GM18861 (cell line): ENCODE measurements around the gene ZNF574.
"Not testable (repeated sequence)": the region's sequence is repeated elsewhere in the genome, so short reads cannot be mapped to it uniquely, and the experiment has no call there.

Source experiments
- ATAC-seq: cut with Tn5 transposase; IDR thresholded peaks from one replicate; pipeline ENCODE4 v1.9.1; 2021; ENCODE audit not compliant: unreplicated experiment

Gene ZNF574

DNA sequence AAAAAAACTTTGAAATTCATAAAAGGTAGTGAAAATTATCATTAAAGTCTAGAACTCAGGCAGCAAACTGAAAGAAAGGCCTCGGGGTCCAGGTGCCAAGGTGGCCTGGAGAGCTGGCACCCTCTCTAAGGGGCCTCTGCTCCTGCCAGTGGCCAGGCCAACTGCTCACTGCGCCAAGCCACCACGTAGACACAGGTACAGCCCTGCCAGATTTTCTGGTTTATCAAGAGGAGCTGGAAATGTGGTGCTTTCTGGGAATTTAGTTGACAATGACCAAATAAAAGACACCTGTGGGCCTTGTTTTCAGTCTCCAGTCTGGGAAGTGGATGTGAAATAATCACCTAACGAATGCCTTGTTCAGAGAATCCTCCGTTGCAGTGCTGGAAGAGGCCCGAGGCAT is 22.8 kb downstream of the ZNF574 start:
- no peak for ATAC-seq

DNA sequence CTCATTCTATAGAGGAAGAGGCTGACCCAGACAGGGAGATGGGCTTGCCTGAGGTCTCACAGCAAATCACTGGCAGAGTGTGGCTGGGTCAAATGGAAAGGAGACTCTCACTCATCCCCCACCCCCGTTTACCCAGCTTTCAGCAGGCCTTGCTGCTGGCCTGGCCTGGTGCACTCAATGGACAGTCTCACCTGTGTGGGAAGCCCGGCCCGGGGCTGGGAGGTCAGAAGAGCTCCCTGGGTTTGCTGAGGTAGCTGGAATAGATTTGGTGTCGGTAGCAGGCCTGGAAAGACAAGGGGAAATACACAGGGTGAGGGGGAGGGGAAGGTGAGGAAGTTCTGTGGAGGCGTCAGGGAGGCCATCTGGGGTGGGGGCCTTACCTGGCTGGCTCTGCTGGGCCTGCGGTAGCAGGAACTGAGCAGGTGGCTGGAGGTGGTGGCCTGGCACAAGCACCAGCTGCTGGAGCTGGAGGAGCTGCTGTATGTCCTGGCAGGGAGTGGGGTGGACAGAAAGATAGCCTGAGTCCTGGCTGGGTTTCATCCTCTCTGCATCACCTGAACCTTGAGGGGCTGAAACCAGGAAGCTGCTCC is 23.5 kb downstream of the ZNF574 start:
- no peak for ATAC-seq

DNA sequence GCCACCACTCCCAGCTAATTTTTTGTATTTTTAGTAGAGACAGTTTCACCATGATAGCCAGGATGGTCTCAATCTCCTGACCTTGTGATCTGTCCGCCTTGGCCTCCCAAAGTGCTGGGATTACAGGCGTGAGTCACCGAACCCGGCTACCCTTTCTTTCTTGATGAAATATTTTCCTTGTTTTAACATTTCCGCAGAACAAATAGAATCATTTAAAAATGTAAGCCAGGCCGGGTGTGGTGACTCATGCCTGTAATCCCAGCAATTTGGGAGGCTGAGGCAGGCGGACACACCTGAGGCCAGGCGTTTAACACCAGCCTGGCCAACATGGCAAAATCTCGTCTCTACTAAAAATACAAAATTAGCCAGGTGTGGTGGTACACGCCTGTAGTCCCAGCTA is 24.3 kb downstream of the ZNF574 start:
- ATAC-seq = not testable (repeated sequence)

DNA sequence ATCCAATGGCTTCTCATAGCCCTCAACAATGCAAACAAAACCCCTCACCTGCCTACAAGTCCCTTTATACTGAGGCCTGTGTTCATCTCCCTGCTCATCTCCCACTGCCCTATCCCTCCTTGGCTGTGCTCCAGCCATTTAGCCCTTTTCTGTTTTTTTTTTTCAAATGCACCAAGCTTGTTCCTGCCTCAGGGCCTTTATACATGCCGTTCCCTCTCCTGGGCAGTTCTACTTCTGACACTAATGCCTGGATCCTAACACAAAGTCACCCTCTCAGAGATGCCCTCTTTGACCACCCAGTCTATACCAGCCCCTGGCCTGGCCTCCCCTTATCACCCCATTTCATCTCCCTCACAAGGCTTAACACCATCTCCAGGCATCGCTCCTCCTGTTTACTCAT is 26.9 kb downstream of the ZNF574 start:
- ATAC-seq = no peak

DNA sequence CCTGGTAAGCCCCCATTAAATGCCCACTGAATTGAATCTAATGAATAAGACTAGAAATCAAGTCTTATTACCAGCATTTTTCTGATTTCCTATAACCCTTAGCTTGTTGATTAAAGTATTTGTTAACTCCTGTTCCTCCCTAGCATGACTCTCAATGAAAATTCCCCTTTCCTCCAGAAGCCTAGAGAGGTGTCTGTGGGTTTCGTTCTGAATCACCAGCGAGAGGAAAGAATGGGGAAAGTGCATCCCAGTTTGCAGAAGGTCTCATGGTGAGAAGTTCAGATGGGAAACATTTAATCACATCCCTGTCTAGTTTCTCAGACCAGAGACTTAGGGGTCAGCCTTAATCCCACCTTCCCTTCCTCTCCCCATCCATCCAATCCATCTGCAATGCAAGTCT is 29.4 kb downstream of the ZNF574 start:
- ATAC-seq = no peak

DNA sequence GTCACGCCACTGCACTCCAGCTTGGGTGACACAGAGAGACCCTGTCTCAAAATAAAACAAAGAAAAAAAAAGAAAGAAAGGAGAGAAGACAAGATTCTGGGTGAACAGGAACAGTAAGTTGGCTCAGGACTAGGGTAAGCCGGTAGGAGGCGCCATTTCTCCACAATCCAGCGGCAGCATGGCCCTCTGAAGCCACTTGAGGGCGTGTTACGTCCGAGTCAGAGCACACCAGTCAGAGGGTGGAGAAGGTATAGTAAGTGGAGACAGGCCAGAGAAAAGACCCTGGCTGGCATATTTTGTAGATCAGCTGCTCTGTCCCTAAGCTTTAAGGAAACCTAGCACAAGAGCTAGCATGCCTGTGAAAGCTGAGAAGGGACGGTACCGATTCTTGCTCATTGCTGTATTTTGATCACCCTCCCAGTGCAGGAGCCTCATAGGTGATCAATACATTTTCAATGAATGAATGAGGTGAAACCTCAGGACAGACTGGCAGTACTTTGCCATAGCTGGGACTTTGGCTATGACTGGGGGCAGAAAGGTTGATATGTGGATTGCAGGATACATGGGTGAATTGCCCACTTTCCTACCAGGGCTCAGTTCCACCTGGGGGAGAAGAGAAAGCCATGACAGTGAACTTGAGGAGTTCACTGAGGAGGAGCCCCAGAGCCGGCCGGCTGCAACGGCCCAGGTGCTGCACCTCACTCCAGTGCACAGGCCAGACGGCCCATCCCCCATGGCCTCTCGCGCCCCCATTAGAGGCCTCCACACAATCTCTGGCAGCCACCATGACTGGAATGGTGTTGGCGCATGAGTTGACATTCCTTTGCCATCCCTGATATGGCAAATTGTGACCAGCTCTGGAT is 32.8 kb downstream of the ZNF574 start:
- ATAC-seq = peak; percentile 69

DNA sequence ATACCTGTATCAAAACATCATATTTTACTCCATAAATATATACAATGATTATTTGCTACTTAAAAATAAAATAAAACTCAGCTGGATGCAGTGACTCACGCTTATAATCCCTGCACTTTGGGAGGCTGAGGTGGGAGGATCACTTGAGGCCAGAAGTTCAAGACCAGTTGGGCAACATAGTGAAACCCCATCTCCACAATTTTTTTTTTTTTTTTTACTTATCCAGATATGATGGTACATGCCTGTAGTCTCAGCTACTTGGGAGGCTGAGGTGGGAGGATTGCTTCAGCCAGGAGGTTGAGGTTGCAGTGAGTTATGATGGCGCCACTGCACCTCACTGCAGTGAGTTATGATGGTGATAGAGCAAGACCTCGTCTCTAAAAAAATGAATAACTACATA is 33.9 kb downstream of the ZNF574 start:
- no peak for ATAC-seq

DNA sequence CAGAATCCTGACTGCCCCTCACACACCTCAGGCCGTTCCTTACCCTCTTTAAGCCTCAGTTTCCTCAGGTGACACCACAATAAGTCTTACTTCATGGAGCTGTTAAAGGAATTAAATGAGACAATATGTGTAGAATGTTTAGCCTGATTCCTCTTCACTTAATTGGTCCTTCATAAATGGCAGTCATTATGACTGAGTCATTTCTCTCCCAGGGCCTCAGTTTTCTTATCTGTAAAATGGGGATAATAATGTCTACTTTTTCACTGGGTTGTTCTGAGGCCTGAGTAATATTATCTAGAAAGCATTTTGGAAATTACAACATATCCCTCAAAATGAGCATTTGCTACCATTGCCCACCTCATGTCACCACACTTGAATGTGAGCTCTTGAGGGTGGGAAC is 34.7 kb downstream of the ZNF574 start:
- no peak for ATAC-seq

DNA sequence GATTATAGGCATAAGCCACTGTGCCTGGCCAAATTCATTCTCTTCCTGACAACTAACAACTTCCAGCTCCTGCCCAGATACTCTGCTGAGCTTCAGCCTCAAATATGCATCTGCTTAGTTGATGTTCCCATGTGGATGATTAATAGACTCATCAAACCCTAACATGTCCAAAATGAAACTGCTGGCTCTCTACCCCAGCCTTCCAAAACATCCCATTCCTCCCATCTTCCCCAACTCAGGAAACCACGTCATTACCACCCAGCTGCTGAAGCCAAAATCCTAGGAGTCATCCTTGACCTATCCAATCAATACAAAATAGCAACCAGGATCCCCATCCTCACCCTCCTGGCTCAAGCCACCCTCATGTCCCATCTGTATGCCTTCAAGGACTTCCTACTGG is 35.4 kb downstream of the ZNF574 start:
- ATAC-seq = no peak

DNA sequence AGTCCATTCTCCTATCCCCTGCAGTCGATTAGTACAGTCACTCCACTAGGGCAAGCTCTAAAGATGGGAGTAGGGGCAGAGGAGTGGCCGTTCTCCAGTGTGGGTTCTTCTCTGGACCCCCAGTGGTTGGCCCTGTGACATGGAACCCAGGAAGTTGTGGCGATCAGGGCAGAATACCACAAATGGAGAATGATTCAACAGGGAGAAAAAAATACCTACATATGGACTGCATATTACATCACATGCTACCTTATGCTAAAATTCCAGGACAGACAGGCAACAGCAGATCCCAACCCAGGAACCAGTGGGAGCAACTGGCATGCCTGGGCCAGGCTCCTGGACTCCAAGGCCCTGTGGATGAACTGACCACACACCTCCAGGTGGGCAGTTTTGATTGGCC is 35.8 kb downstream of the ZNF574 start:
- no peak for ATAC-seq

DNA sequence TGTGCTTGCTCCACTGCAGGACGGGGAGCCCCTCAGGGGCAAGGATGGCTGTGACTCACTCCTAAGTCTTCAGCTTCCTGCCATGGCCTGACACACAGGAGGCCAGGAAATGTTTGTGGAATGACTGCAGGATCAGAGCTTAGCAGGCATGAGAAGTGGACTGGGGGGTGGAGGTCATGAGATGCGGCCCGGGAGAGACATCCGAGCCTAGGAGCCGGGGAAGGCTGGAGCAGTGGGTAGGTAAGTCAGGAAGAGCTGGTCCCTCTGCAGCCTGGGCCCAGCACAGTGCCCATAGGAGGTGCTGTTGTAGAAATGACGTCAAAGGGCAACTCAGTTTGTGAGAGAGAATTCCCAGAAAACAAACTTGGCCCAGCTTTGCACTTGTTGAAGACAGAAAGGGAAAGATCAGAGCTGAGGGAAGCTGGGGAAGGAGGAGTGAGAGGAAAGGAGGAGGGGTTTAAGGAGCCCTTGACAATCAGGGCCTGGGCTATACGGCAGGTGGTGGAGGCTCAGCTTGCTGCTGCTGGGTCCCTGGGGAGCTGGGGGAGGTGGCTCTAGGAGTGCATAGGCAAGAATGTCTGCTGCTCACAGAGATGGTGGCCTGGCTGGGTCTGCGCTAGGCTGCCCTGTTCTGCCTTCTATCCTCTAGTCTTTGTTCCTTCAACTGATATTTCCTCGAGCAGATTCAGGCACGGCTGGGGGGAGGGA is 37.8 kb downstream of the ZNF574 start:
- peak; percentile 38 for ATAC-seq

DNA sequence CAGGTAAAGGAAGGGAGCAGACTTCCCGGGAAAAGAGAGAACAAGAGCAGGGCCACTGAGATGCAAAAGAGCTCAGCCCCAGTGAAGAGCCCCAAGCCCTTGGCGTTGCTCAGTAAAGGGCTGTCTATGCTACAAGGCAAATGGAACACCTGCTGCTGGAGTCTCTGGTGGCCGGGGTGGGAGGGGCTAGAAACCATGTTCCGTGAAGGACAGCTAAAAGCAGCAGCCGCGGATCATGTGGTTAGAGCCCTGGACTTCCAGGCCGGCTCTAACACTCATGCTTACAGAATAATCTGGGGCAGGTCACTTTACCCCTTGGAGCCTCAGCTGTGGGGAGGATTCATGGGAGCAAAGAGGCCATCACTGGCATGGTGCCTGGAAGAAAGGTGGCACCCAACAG is 38.4 kb downstream of the ZNF574 start:
- ATAC-seq = peak; percentile 45

DNA sequence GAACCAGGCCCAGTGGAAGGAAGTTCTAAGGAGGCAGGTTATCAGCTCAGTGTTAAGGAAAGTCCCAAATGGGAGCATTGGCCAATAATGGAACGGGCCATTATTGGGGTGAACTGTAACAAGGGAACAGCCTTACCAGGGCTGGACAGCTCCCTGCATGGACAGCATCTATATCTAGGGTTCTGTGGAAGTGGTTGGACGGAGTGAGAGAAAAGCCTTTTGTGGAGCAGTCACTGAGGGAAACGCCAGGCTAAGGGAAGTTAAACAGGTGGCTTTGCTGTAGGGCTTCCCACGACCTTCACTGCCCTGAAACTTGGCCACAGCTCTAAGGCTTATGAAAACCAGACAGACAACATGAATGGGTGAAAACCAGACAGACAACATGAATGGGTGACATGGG is 39.3 kb downstream of the ZNF574 start:
- no peak for ATAC-seq

DNA sequence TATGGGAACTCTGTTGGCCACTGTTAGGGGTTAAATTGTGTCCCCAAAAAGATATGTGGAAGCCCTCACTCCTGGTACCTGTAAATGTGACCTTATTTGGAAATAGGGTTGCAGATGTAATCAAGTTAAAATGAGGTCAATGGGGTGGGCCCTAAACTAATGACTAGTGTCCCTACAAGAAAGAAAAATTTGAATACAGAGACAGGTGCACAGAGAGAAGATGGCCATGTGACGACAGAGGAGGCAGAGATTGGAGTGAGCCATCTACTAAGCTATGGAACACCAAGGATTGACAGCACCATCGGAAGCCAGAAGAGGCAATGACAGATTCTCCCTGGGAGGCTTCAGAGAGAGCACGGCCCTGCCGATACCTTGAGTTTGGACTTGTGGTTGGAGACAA is 39.7 kb downstream of the ZNF574 start:
- no peak for ATAC-seq

DNA sequence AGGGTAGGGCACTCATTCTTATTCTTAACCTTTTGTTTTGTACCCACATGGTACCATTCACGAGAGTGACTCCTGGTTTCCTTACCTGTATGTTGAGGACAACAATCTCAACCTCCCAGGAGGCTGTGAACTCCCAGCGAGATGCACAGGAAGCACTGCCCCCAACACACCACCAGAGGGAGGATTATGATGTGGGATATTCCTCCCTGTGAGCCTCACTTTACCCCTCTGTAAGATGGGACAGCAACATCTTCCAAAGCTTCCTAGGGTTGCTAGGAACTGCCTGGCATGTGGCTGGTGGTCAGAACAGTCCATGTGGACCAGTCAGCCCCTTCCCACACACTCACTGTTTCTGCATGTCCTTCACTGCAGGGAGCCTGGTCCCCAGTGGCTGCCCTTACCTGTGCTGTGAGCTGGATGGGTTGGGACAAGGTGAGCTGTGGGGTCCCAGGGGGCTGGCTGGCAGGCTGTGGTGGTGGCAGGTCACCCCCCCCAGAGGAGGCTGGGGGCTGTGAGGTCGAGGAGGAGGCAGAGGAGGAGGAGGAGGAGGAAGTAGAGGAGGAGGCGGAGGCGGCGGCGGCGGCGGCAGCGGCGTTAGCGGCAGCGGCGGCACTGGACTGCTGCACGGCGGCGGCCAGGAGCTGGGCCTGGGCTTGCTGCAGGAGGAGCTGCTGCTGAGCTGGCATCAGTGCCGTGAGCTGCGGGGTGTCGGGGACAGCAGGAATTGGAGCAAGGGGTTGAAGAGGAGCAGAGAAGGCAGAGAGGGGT is 40.5 kb downstream of the ZNF574 start:
- no peak for ATAC-seq

DNA sequence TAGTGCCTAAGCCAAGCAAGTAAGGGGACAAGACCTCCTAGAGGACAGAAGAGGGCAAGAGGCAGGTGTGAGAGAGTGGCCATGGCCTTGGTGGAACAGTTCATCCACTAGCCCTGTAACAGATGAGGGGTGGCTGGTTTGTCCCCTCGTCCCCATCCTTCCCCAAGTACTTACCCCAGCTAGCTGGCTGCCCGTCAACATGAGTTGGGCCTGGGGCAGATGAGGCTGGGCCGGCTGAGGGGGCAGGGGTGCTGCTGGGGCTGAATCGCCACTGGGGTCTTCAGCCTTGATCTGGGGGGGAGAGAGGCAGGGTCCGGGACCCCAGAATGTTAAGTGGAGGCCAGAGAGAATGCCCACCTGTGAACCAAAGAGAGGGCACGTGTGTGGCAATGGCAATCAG is 41.1 kb downstream of the ZNF574 start:
- no peak for ATAC-seq

DNA sequence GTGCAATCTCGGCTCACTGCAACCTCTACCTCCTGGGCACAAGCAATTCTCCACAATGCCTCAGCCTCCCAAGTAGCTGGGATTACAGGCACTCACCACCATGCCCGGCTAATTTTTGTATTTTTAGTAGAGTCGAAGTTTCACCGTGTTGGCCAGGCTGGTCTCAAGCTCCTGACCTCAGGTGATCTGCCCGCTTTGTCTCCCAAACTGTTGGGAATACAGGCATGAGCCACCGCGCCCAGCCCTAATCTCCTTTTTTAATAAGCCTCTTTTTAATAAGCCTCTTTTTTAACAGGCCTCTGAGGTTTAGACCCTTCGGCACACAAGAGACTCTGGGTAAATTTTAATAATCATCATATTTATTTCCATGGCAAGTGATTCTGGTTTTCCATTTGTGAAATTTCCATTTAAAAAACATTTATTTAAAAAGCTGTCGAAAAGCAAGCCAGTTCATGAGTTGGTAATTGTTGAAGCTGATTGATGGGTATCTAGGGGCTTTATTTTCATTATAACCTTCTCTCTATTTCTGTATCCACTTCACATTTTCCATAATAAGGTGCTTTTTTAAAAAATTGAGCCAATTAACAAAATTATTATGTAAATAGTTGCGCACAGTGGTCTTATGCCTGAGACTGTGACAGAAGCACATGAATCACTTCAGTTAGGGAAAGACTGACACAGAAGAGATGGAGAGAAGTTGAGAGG is 44.5 kb downstream of the ZNF574 start:
- ATAC-seq = no peak

DNA sequence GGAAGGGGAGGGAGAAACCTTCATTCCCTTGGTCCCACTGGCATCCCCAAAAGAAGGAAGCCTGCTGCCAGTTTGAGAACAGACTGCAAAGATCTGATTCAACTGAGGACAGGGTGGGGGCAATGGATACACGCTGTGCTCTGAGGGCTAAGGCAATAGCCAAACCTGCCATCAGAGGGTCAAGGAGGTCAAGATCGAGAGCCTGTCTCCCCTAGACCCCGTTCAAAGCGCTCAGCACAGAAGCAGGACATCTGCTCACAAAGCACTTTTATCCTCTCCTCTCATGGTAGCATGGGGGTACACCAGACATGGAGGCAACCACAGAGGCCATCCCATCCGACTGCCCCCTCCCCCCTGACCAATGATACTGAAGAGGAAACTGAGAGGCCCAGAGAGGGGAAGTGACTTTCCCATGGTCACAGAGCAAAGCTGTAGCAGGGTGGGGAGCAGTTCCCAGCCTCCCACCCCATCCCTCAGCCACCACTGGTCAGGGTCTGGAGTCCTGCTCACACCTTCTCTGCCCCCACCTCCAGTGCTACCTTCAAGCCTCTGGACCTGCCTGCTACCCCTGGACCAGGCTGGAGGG is 45.2 kb downstream of the ZNF574 start:
- ATAC-seq = no peak

DNA sequence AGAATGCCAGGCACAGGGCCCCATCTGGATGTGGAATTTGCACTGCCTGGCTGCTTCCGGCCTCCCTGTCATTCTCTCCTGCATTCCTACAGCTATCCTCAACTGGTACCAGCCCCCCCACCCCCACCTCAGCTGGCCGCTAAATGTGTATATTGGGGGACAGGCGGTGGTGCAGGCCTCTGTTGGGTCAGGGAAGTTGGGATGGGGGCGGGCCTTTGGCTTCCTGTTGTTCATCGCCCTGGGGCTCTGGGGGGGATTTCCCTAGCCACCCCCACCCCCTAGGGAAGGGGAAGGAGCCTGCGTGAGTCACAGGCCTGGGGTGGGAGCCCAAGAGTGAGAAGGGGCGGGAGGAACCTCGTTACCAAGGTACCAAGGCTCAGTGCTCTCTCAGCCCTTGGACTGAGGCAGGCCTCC is 45.7 kb downstream of the ZNF574 start:
- ATAC-seq = no peak
